HUES48 (cell line): ENCODE measurements around the gene FAM20B.

Experiments used
- H3K27ac ChIP-seq: one replicate; pipeline ENCODE4 v1.7.0; 2013; ENCODE audit warnings: low read depth, low read length, inconsistent platforms
- H3K27me3 ChIP-seq: 2 replicates; pipeline ENCODE4 v1.6.1; 2013; ENCODE audit warnings: mild to moderate bottlenecking, low read length; ENCODE audit not compliant: control insufficient read depth, insufficient read depth
- H3K36me3 ChIP-seq: 2 replicates; pipeline ENCODE4 v1.6.1; 2013; ENCODE audit warnings: low read length; ENCODE audit not compliant: control insufficient read depth, insufficient read depth
- H3K4me1 ChIP-seq: 2 replicates; pipeline ENCODE4 v1.6.1; 2013; ENCODE audit warnings: mild to moderate bottlenecking, low read length; ENCODE audit not compliant: control insufficient read depth, insufficient read depth
- H3K4me3 ChIP-seq: 2 replicates; pipeline ENCODE4 v1.5.1; 2013; ENCODE audit warnings: mild to moderate bottlenecking, low read depth, low read length
- H3K9ac ChIP-seq: 2 replicates; pipeline ENCODE4 v1.6.1; 2013; ENCODE audit warnings: mild to moderate bottlenecking, low read depth, low read length, moderate library complexity
- H3K9me3 ChIP-seq: 2 replicates; pipeline ENCODE4 v1.6.1; 2013; ENCODE audit warnings: low read length; ENCODE audit not compliant: control insufficient read depth, insufficient read depth

The FAM20B gene

DNA sequence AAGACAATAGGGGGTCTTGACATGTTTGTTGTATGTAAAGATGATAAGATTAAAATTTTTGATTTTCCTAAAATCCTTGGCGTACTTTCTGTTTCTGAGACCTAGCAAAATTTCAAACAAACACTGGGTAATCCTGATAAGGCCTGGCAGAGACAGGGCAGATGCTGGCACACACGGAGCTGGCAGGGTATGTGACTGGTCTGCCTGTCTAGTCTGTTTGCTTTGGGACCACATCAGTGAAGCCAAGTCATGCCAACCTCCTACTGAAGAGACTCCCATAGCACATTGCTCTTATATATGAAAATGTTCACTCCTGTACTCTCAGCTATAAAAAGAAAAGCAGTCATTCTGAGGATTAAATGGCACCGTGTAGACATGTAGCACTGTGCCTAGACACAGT, 70.2 kb downstream of the FAM20B start:
- peaks cover 64% of the 10 kb centered on the region for H3K36me3 ChIP-seq
- no peak overlapping the region for H3K27ac ChIP-seq
- no peak overlapping the region for H3K4me3 ChIP-seq
- no peaks in the 10 kb centered on the region; the same call in 1 of the 2 replicates for H3K4me1 ChIP-seq
- no peaks in the 10 kb centered on the region for H3K27me3 ChIP-seq
- H3K9me3 ChIP-seq, result no peaks in the 10 kb centered on the region
- no peak overlapping the region for H3K9ac ChIP-seq

DNA sequence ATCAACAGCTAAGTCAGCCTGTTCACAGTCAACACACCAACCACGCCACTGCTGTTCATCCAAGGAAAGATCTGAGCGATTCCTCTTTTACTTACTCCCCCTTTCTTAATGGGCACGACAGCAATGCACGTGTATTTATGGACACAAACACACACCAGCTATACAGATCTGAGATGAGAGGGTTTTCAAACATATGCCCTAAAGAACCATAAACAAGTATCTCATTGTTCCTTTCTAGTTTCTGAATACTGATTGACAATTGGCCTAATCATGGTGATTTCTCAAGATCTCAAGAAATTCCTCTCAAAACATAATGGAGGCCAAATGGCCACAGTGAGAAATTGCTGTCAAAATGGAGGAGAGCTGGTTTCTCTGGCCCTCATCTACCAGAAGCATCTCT, 74.2 kb downstream of the FAM20B start:
- peaks cover 29% of the 10 kb centered on the region for H3K36me3 ChIP-seq
- H3K9ac ChIP-seq, result no peak overlapping the region
- no peak overlapping the region for H3K4me3 ChIP-seq
- no peak overlapping the region for H3K27ac ChIP-seq
- H3K27me3 ChIP-seq, result no peaks in the 10 kb centered on the region
- no peaks in the 10 kb centered on the region for H3K9me3 ChIP-seq
- H3K4me1 ChIP-seq, result no peaks in the 10 kb centered on the region; the same call in 1 of the 2 replicates

DNA sequence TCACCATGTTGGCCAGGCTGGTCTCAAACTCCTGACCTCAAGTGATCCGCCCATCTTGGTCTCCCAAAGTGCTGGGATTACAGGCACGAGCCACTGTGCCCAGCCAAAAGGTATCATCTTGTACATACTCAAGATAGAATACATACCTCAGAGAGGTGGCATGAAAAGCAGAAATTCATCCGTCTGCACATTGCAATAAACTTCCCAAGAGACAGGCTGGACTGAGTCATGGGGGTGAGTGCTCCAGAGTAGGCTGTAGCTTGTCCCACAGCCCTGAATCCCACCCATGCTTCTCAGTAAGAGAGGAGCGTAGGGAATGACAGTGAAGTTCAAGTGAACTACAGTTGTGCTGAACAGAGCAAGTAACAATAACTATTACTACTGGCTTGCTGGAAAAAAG, 75.9 kb downstream of the FAM20B start:
- H3K36me3 ChIP-seq, result peaks cover 13% of the 10 kb centered on the region
- no peak overlapping the region for H3K4me3 ChIP-seq
- no peak overlapping the region for H3K9ac ChIP-seq
- H3K9me3 ChIP-seq, result no peaks in the 10 kb centered on the region
- H3K27me3 ChIP-seq, result no peaks in the 10 kb centered on the region
- no peak overlapping the region for H3K27ac ChIP-seq
- H3K4me1 ChIP-seq, result no peaks in the 10 kb centered on the region; the same call in 1 of the 2 replicates

DNA sequence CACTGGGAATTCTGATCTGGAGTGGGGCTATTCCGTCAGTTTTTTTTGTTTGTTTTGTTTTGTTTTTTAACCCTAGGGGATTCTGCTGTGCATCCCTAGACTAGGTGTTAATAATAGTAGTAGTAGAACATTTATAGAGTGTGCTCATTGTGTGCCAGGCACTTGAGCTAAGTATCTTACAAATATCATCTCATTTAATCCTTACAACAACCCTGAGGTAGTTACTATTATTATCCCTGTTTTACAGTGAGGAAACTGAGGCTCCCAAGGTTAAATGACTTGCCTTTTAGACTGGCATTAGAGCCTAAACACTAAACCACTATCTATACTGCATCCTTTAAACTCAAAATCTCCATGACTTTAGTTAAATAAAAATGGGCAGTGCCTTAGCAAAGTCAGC, 78.3 kb downstream of the FAM20B start:
- Histone ChIP-seq H3K4me3 (no peak overlapping the region), H3K36me3 (peaks cover 24% of the 10 kb centered on the region), H3K27ac (no peak overlapping the region), H3K9me3 (no peaks in the 10 kb centered on the region), H3K4me1 (no peaks in the 10 kb centered on the region; the same call in 1 of the 2 replicates), H3K27me3 (no peaks in the 10 kb centered on the region), H3K9ac (no peak overlapping the region)

DNA sequence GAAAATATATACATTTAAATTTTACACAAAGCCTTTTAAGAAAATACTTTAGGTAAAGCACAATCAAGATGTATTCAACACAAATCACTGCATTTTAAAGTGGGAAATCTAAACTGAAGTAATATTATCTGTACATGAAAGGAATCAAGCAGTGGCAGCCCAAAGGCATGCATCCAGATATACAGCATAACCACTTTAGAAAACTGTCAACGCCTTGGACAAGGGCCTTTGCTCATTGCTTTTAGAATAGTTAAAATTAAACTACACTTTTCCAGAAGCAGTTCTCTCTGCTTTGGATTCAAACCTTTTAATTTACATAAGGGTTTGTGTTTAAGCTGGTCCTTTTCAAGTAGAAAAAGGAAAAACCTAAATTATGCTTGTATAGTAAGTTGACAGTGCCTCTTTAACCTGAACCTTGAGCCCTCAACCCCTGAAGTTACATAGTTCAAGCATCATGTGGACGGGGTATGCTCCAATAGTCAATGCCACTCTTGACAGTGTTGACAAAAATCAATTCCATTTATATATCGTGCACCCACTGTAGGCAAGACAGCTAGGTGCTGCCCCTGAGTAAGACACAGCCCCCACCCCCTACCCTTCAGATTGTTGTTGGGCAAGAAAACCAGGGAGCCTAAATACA, 79.0 kb downstream of the FAM20B start:
- Histone ChIP-seq H3K27ac (no peak overlapping the region), H3K9me3 (no peaks in the 10 kb centered on the region), H3K36me3 (peaks cover 29% of the 10 kb centered on the region)

DNA sequence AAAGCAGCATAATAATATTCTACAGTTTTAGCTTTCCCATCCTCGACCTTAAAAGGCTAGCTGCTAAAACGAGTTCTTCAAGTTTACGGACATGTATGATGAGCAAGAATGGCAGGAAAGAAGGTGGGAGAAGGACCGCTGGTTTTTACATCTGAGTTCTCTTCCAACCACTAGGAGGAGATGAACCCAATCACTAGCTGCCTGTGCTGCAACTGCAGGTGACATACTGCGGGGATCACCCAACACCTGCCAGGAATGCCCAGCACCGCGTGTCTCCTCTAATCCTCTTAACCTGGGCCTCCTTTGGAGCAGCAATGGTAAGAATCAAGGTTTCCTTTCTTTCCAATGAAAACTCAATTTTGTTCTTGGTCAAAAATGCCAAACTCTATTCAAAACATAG, 79.7 kb downstream of the FAM20B start:
- peaks cover 36% of the 10 kb centered on the region for H3K36me3 ChIP-seq
- no peak overlapping the region for H3K4me3 ChIP-seq
- H3K27ac ChIP-seq, result no peak overlapping the region
- H3K27me3 ChIP-seq, result no peaks in the 10 kb centered on the region
- no peaks in the 10 kb centered on the region for H3K9me3 ChIP-seq
- no peaks in the 10 kb centered on the region for H3K4me1 ChIP-seq
- no peak overlapping the region for H3K9ac ChIP-seq

More for the DNA sequence above, 79.0 kb downstream of the FAM20B start:
- no peak overlapping the region for H3K9ac ChIP-seq
- no peak overlapping the region for H3K4me3 ChIP-seq
- H3K4me1 ChIP-seq, result no peaks in the 10 kb centered on the region; the same call in 1 of the 2 replicates
- no peaks in the 10 kb centered on the region for H3K27me3 ChIP-seq

DNA sequence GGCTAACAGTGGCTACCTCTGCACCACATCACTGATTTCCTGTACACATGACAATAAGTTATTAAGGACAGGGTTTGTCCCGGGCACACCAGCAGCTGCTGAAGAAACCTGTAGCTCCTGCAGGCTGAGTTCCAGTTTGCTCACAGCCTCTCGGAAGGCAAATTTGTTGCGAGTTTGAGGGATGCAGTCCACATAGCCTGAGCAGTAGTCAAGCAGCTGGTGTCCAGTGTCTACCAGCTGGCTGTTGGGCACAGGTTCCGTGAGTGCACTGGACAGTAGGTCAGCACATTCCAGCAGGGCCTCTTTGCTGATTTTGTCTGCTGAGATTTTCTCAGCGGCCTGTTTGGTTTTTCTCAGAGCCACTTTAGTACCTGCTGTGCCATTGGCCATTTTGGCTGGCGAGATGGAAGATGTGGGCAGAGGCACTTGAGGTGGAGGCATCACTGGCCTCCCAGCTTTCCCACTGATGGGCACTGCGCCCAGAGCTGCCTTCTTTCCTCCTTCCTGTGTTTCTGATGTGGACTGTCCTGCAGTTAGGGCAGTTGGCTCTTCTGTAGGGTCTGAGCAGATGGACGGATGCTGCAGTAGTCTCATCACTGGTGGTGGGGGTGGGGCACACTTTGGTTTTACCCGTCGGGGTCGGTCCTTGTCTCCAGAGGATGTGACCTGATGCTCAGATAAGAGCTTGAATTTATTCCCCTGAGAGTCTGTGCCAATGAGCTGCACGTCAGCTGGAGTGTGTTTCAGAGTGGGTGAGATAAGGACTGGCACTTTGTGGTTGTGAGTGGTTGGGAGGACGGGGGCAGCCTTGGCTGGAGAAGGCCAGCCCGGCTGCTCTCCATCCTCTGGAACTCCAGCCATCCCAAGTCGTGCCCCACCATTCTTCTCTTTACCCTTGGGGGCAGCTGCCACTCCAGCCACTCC, 82.3 kb downstream of the FAM20B start:
- Histone ChIP-seq H3K27ac (no peak overlapping the region), H3K4me3 (no peak overlapping the region), H3K4me1 (no peaks in the 10 kb centered on the region), H3K9ac (no peak overlapping the region), H3K9me3 (no peaks in the 10 kb centered on the region), H3K36me3 (peaks cover 53% of the 10 kb centered on the region), H3K27me3 (no peaks in the 10 kb centered on the region)

DNA sequence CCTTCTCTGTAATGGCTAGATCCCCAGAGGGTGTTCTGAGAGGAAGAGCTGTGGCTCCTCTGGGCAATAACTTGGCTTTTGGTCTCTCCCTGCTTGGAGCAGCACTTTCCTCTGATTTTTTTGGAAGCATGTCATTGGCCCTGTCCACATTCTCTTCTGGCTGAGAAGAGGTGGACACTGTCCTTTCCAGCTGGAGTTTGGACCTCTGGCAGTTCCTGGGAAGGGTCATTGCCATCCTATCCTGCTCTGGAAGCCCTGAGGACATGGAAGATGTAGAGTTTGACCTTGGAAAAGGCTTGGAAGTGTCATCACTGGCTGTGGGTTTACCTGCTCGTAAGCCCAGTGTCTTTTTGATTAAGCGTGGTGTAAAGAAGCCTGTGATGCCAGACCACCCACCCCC, 83.0 kb downstream of the FAM20B start:
- Histone ChIP-seq H3K4me3 (no peak overlapping the region), H3K27me3 (no peaks in the 10 kb centered on the region), H3K9me3 (no peaks in the 10 kb centered on the region), H3K4me1 (no peaks in the 10 kb centered on the region), H3K36me3 (peaks cover 55% of the 10 kb centered on the region), H3K9ac (no peak overlapping the region), H3K27ac (no peak overlapping the region)

DNA sequence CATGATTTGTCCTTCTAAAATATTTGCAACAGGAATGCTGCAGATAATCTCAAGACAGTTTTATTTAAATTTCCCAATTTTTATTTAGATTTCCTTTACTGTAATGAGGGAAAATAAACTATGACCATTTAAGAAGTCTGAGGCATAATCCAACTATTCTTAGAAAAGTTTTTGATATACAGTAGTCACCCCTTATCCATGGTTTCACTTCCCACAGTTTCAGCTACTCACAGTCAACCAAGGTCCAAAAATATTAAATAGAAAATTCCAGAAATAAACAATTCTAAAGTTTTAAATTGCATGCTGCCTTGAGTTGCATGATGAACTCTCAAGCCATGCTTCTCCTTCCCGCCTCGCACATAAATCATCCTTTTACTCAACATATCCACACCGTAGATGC, 89.5 kb downstream of the FAM20B start:
- Histone ChIP-seq H3K9me3 (no peaks in the 10 kb centered on the region), H3K9ac (no peak overlapping the region), H3K4me1 (peaks cover 11% of the 10 kb centered on the region; the same call in 1 of the 2 replicates), H3K27ac (no peak overlapping the region), H3K4me3 (no peak overlapping the region), H3K27me3 (no peaks in the 10 kb centered on the region), H3K36me3 (peaks cover 53% of the 10 kb centered on the region)

DNA sequence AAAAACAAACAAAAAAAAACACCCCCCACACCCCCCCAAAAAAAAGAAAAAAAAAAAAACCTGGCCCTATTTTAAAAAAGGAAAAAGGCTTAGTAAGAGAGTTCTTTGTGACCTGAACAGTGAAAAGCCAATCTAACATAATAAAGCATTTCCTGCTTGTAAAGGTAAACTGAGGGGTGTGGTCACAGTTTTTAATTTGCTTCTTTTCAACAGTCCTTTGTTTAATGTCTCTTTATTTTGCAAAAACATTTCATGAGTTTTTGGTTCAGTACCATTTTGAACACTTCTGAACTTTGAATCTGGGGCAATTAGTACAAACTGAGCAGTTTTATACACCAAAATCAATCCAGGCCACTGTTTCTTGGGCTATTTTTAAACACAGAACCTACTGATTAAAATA, 93.8 kb downstream of the FAM20B start:
- Histone ChIP-seq H3K36me3 (peaks cover 26% of the 10 kb centered on the region), H3K4me3 (no peak overlapping the region), H3K27me3 (no peaks in the 10 kb centered on the region), H3K9me3 (no peaks in the 10 kb centered on the region), H3K27ac (no peak overlapping the region), H3K4me1 (peaks cover 11% of the 10 kb centered on the region; the same call in 1 of the 2 replicates), H3K9ac (no peak overlapping the region)

DNA sequence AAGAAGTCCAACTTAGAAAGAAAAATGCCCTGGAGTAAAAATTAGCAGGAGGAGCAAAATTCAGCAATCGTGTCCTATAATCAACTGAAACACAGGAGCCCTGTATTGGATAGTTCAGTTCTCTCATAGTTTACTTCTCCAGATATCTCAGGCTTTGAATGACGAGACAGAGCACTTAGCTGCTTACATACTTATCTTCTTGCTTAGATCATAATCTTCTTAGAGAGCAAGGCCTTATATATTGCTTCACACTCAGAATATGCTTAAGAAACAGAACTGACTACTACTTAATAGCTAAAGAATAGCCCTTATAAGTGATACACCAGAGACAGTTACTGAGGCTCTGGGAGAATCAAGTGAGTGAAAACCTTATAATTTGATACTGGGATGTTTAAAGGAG, 95.0 kb downstream of the FAM20B start:
- Histone ChIP-seq H3K4me3 (no peak overlapping the region), H3K36me3 (peaks cover 19% of the 10 kb centered on the region), H3K27me3 (no peaks in the 10 kb centered on the region), H3K9me3 (no peaks in the 10 kb centered on the region), H3K9ac (no peak overlapping the region), H3K4me1 (peaks cover 11% of the 10 kb centered on the region; the same call in 1 of the 2 replicates), H3K27ac (no peak overlapping the region)
